Measurements from ENCODE around the gene KBTBD12. TPM values are rescaled to one million over a fixed set of nuclear protein-coding genes. Genes with fewer than 3 reads are reported as not detected.

KBTBD12 gene
- total and polyA plus RNA-seq, 10 of the 15 experiments (the other 5 are each of a cell fraction or from before 2014, with no cell fraction given): 0.01 to 0.11 TPM; not detected in 8

GRCh38 chr3:127940116-127940515 lies 25.1 kb downstream of the KBTBD12 start:
- BruUV-seq (replicated peaks): no TSS peak
- intact Hi-C loops (cut with micrococcal nuclease; ENCODE audit: unreplicated experiment) (no loop called here), in situ Hi-C loops (cut with MboI) (no loop called here)
- WGBS (ENCODE audit: insufficient coverage, insufficient replicate concordance, low lambda C conversion rate, missing lambda C conversion rate): 2% methylated on average over 2 of the region's 2 CpGs
- H4K20me1 ChIP-seq (ENCODE audit: control insufficient read depth, insufficient read depth): no peaks in the 10 kb centered on the region
- no peak overlapping the region for H3K9ac ChIP-seq (ENCODE audit: control insufficient read depth, insufficient read depth, low read length)
- no peak overlapping the region for H3K4me2 ChIP-seq (ENCODE audit: control insufficient read depth, insufficient read depth)
- ChIA-PET SMC1A (ENCODE audit: uncharacterized antibody, unreplicated experiment) (no interaction called here), RAD21 (ENCODE audit: unreplicated experiment) (interaction anchor here (0.7 kb wide), 1 partner anchor 19 kb away, joined by 3 read pairs; no protein-coding TSS in a partner anchor), POLR2A (no interaction called here), CTCF (no interaction called here)
- no peaks in the 10 kb centered on the region for H3K36me3 ChIP-seq (ENCODE audit: control insufficient read depth in 2 of 2, insufficient read depth in 2 of 2, low read length in 1 of 2)
- no peak overlapping the region for H3K4me3 ChIP-seq
- DNase-seq (ENCODE audit: low read depth, low spot score): no peak
- H3K27ac ChIP-seq (ENCODE audit: control insufficient read depth, insufficient read depth): no peak overlapping the region
- no peak overlapping the region for H2AFZ ChIP-seq (ENCODE audit: control insufficient read depth, low read depth, low read length)
- no peak for ATAC-seq
- H3K9me3 ChIP-seq (replicated peaks; ENCODE audit: control insufficient read depth, insufficient read depth, low read length): no peaks in the 10 kb centered on the region; the same call in 2 of the 3 replicates
- H3K27me3 ChIP-seq (replicated peaks in 1 of 2; ENCODE audit: control insufficient read depth in 2 of 2, insufficient read depth in 2 of 2, low read length in 1 of 2): peaks cover 0 to 6% of the 10 kb centered on the region in 2 experiments; a peak in 1 of 4 replicates
- no peaks in the 10 kb centered on the region for H3K4me1 ChIP-seq (ENCODE audit: control insufficient read depth, insufficient read depth, low read length)
- TF ChIP-seq CBX5 (IDR thresholded peaks at IDR 0.05; ENCODE audit: low read depth) (no peak), WRNIP1 (IDR thresholded peaks at IDR 0.05; ENCODE audit: borderline replicate concordance, low read depth, low read length) (no peak), CHD4 (IDR thresholded peaks at IDR 0.05) (no peak), BACH1 (IDR thresholded peaks at IDR 0.05; ENCODE audit: borderline replicate concordance) (no peak), GATAD2B (conservative IDR thresholded peaks at IDR 0.05; ENCODE audit: low read depth) (no peak), EED (IDR thresholded peaks at IDR 0.05; ENCODE audit: low read depth) (no peak), POU2F2 (IDR thresholded peaks at IDR 0.05; ENCODE audit: borderline replicate concordance, low read depth, low read length) (no peak), ZNF622 (IDR thresholded peaks at IDR 0.05) (no peak), YY1 (IDR thresholded peaks at IDR 0.05; ENCODE audit: low read depth, low read length) (no peak)
- H3K79me2 ChIP-seq (ENCODE audit: control insufficient read depth, insufficient read depth, low read length): no peaks in the 10 kb centered on the region
- FAIRE-seq: no peak

DNA sequence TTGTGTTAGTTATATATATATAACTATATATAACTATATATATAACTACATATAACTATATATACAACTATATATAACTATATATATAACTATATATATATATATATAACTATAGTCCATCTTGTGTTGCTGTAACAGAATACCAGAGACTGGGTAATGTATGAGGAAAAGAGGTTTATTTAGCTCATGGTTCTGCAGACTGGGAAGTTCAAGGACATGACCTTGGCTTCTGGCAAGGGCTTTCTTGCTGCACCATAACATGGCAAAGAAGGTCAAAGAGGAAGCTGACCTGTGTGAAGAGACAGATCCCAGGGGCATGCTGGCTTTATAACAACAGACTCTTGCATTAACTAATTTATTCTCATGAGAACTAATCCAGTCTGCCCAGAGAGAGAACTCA lies 27.6 kb downstream of the KBTBD12 start:
- TF ChIP-seq TCF3 (IDR thresholded peaks at IDR 0.05; ENCODE audit: borderline replicate concordance, insufficient read depth, low read depth, low read length) (no peak), NFYA (IDR thresholded peaks at IDR 0.05; ENCODE audit: borderline replicate concordance, low read depth, low read length) (no peak)

More for the DNA sequence above, 27.6 kb downstream of the KBTBD12 start:
- Histone ChIP-seq H3K9ac (ENCODE audit: control insufficient read depth, insufficient read depth, low read length) (no peak overlapping the region), H2AFZ (ENCODE audit: control insufficient read depth, low read depth, low read length) (no peak overlapping the region), H3K27ac (ENCODE audit: control insufficient read depth, insufficient read depth) (no peak overlapping the region), H3K4me3 (no peak overlapping the region), H3K27me3 (replicated peaks in 1 of 2; ENCODE audit: control insufficient read depth in 2 of 2, insufficient read depth in 2 of 2, low read length in 1 of 2) (0 out of 4 replicates have a peak, but pooled peaks cover 0 to 1% of the 10 kb centered on the region in 2 experiments), H3K9me3 (replicated peaks; ENCODE audit: control insufficient read depth, insufficient read depth, low read length) (no peaks in the 10 kb centered on the region; the same call in 2 of the 3 replicates), H3K4me1 (ENCODE audit: control insufficient read depth, insufficient read depth, low read length) (no peaks in the 10 kb centered on the region), H3K36me3 (ENCODE audit: control insufficient read depth in 2 of 2, insufficient read depth in 2 of 2, low read length in 1 of 2) (no peaks in the 10 kb centered on the region), H3K79me2 (ENCODE audit: control insufficient read depth, insufficient read depth, low read length) (no peaks in the 10 kb centered on the region), H4K20me1 (ENCODE audit: control insufficient read depth, insufficient read depth) (no peaks in the 10 kb centered on the region), H3K4me2 (ENCODE audit: control insufficient read depth, insufficient read depth) (no peak overlapping the region)
- DNase-seq (ENCODE audit: low read depth, low spot score) (no peak), FAIRE-seq (no peak), ATAC-seq (no peak)
- no TSS peak for BruUV-seq (replicated peaks)
- POLR2A ChIA-PET: no interaction called here
- in situ Hi-C loops (cut with MboI) (no loop called here), intact Hi-C loops (cut with micrococcal nuclease; ENCODE audit: unreplicated experiment) (no loop called here)
- RAD21 ChIA-PET (ENCODE audit: unreplicated experiment): interaction anchor here (1.0 kb wide), 1 partner anchor 76 kb away, joined by 3 read pairs; no protein-coding TSS in a partner anchor
- CTCF ChIA-PET: interaction anchor here (1.5 kb wide), 1 partner anchor 291 kb away, joined by 4 read pairs; no protein-coding TSS in a partner anchor
- SMC1A ChIA-PET (ENCODE audit: uncharacterized antibody, unreplicated experiment): interaction anchor here (0.6 kb wide), 1 partner anchor 47 kb away, joined by 3 read pairs; no protein-coding TSS in a partner anchor

Measured in GM12878 (cell line).